H7 (cell line): ENCODE measurements around the gene SPINK5. TPM values are rescaled to one million over a fixed set of nuclear protein-coding genes. Genes with fewer than 3 reads are reported as not detected.
"Not testable (repeated sequence)": the region's sequence is repeated elsewhere in the genome, so short reads cannot be mapped to it uniquely, and the experiment has no call there.

ENCODE experiments used
- DNase-seq: peaks from one replicate; pipeline ENCODE4 v3.0.0; 2012
- H3K27me3 ChIP-seq: 2 replicates; pipeline ENCODE4 v1.6.0; 2011; ENCODE audit warnings: mild to moderate bottlenecking, low read length; ENCODE audit not compliant: control insufficient read depth, insufficient read depth
- H3K36me3 ChIP-seq: replicated peaks from 2 replicates; pipeline ENCODE4 v1.5.1; 2011; ENCODE audit warnings: low read length; ENCODE audit not compliant: control insufficient read depth, insufficient read depth
- H3K4me3 ChIP-seq: 2 replicates; pipeline ENCODE4 v1.5.1; 2011; ENCODE audit warnings: low read depth, mild to moderate bottlenecking, control low read depth, low read length, moderate library complexity; ENCODE audit not compliant: insufficient read depth
- total RNA-seq: library from RNA; depleted of rRNA; stranded (reverse); fragments of >200 nt; shearing (Covaris generic); gene quantifications from 2 replicates; pipeline ENCODE4 v1.2.3, GENCODE V29; 2014; rRNA removed

SPINK5 gene, protein sequence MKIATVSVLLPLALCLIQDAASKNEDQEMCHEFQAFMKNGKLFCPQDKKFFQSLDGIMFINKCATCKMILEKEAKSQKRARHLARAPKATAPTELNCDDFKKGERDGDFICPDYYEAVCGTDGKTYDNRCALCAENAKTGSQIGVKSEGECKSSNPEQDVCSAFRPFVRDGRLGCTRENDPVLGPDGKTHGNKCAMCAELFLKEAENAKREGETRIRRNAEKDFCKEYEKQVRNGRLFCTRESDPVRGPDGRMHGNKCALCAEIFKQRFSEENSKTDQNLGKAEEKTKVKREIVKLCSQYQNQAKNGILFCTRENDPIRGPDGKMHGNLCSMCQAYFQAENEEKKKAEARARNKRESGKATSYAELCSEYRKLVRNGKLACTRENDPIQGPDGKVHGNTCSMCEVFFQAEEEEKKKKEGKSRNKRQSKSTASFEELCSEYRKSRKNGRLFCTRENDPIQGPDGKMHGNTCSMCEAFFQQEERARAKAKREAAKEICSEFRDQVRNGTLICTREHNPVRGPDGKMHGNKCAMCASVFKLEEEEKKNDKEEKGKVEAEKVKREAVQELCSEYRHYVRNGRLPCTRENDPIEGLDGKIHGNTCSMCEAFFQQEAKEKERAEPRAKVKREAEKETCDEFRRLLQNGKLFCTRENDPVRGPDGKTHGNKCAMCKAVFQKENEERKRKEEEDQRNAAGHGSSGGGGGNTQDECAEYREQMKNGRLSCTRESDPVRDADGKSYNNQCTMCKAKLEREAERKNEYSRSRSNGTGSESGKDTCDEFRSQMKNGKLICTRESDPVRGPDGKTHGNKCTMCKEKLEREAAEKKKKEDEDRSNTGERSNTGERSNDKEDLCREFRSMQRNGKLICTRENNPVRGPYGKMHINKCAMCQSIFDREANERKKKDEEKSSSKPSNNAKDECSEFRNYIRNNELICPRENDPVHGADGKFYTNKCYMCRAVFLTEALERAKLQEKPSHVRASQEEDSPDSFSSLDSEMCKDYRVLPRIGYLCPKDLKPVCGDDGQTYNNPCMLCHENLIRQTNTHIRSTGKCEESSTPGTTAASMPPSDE
- 0.83 and 2.0 TPM in 2 replicates for total RNA-seq

DNA sequence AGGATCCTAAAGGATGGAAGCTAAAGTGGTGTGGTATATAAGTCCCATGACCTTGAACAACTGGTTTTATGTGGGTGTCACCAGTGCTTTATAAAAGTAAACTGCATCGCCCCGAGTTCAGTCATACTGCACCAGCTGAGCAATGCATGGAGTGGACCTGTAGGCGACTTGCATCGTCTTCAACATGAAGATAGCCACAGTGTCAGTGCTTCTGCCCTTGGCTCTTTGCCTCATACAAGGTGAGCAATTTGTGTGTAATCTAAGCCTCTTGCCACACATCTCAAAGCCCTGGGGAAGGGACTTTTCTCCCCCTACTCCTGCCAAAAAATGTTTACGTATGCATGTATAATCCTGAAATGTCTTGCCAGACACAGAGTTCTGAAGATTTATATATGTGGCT is at the start of gene SPINK5:
Gene SPINK5, plus strand, starts transcription at position 120 of the 400 bp plus-strand sequence. Its CDS starts 65 bp downstream, at position 185.
- no peak for DNase-seq
- Histone ChIP-seq H3K27me3 (no peaks in the 10 kb centered on the region), H3K36me3 (no peaks in the 10 kb centered on the region)

DNA sequence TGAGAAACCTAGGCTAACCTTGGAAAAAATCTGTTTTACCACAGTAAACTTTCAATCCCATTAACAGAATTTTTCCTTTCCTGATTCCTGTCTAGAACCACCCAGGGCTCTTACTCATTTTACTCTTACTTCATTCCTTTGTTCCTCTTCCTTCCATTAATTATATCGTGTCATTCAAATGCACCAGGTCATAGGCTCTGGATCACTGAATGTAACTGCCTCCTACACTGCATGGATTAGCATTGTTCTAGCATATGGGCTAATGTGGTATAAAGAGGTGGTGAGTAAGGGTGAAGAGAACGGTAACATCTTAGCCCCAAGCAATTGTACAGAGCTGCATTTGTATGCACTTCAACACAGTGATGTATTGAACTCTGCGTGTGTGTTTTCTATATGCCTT is 49.5 kb upstream of the SPINK5 start:
- DNase-seq, result no peak
- no peaks in the 10 kb centered on the region for H3K27me3 ChIP-seq
- H3K4me3 ChIP-seq, result no peak overlapping the region
- H3K36me3 ChIP-seq, result no peaks in the 10 kb centered on the region; the same call in 1 of the 2 replicates

More for the DNA sequence above, at the start of gene SPINK5:
- H3K4me3 ChIP-seq, result no peak within 1 kb of the TSS

DNA sequence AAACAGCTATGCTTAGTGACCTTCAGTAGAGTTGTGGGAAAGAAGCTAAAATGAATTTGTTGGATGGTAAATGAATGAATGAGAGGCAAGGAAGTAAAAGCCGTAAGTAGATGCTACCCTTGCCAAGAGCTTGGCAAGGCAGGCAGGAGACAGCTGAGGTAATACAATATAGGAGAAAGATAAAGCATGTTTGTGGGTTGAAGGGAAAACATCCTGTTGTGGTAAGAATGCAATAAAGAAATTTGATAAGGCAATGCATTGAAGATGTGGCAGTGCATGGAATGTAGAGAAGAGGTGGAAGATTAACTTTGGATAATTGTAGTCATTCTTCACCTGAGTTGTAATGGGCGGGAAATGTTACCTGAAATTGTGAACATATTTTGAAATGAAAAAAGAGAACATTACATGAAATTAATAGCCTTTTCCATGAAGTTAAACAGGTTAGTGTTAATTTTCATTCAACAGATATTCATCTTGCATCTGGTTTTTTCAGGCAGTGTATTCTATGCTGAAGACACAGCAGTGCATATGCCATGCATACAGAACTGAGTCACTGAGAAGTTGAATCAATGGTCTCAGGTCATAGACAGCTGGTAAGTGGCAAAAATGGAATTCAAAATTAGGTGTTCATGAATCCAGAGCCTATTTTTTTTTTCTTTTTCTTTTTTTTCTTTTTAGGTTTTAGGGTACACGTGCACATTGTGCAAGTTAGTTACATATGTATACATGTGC is 43.4 kb upstream of the SPINK5 start:
- H3K36me3 ChIP-seq, result no peaks in the 10 kb centered on the region
- DNase-seq, result no peak
- no peaks in the 10 kb centered on the region for H3K27me3 ChIP-seq
- H3K4me3 ChIP-seq, result no peak overlapping the region

DNA sequence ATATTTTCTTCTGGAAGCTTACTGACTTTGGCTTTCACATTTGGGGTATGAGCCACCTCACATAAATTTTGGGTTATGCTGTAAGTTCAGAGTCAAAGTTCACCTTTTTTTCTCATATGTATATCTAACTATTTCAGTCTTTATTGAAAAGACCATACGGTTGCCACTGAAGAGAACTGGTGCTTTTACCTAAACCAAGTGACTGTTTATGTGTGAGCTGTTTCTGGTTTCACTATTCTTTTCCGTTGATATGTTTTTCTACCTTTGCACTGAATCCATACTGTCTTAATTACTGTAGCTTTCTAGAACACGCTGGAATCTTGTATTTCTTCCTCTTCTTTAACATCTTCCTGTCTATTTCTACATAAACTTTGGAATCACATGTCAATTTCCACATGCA is 36.3 kb upstream of the SPINK5 start:
- no peak overlapping the region for H3K4me3 ChIP-seq
- no peaks in the 10 kb centered on the region for H3K36me3 ChIP-seq
- DNase-seq, result no peak
- no peaks in the 10 kb centered on the region for H3K27me3 ChIP-seq

DNA sequence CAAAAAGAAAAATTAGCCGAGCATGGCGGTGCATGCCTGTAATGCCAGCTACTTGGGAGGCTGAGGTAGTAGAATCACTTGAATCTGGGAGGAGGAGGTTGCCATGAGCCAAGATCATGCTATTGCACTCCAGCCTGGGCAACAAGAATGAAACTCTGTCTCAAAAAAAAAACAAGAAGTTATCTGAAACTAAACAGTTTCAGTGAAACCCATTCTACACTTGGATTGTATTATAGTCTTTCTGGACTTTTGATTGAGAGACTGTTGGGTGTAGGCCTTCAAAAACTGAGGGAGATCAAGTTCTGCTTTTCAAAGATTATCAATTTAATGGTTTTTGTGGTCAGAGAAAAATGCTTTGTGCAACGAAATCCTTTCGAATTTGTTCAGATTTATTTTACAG is 34.6 kb upstream of the SPINK5 start:
- no peak overlapping the region for H3K4me3 ChIP-seq
- no peak for DNase-seq
- no peaks in the 10 kb centered on the region for H3K36me3 ChIP-seq
- no peaks in the 10 kb centered on the region for H3K27me3 ChIP-seq

DNA sequence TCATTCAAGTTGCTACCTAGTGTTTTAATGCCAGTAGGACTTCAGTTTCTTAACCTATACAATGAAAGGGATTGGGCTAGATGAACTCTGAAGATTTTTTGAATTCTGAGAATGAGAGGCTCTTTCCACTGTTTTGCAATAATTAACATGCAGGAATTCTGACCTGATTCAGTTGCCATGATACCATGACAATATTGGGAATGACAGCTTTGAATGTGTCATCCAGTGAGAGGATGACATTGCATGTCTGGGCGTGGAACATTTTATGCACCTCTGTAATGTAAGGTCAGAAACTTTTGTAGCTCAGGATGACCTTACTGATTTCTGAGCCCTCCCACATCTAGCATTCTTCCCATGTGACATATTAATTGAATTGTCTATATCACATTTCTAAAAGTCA is 30.6 kb upstream of the SPINK5 start:
- DNase-seq, result no peak
- no peak overlapping the region for H3K4me3 ChIP-seq
- H3K36me3 ChIP-seq, result no peaks in the 10 kb centered on the region
- no peaks in the 10 kb centered on the region for H3K27me3 ChIP-seq

DNA sequence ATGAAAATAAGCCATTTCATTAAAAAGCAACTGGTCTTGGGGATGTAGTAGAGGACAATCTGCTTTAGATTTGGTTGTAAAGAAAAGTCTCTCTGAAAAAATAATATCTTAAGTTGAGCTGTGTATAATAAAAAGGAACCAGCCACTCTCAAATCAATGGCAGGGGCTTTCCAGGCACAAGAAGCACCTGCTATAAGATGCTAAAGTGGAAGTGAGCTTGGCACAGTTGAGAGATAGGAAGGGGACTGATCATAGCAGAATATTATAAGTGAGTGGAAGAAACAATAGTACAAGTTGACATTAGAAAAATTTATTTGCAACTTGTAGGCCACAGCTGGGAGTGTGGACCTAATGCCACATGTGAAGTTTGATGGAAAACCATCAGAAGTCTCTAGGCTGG is 28.1 kb upstream of the SPINK5 start:
- H3K4me3 ChIP-seq, result no peak overlapping the region

DNA sequence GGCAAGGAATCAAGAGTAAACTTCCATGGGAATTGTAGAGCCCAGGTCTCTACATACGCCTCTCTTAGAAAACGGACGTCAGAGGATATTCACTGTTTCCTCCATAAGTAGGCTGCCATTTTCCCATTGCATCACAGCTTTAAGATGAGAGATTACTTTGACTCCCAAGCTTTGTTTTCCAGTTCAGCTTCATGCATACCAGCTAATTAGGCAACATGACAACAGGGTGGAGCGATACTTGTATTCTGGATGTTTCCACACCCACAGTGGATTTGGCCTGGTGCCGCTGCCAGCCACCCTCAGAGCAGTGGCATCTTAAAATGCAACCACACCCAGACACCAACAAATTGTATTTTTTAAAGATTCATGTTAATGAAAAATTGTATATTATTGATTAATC is 20.9 kb upstream of the SPINK5 start:
- Histone ChIP-seq H3K36me3 (no peaks in the 10 kb centered on the region), H3K27me3 (no peaks in the 10 kb centered on the region), H3K4me3 (no peak overlapping the region)
- no peak for DNase-seq

More for the DNA sequence above, 28.1 kb upstream of the SPINK5 start:
- H3K36me3 ChIP-seq, result no peaks in the 10 kb centered on the region
- no peak for DNase-seq
- no peaks in the 10 kb centered on the region for H3K27me3 ChIP-seq

DNA sequence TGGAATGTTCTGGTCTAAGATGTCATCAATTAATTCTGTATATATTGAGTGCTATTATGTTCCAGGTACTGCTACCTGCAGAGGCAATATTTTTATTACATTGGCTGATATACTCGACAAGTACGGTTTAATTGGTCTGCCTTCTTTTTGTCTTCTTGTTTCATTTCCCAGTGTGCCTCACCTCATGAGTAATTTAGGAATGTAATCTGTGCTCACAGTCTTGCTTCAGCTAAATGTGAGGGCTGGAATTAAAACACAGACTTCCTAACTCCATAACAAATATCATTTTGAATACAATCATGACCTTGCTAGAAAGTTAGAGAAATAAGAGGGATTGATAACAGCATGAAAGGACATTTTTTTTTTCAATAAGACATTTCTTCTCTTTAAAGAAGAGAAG is 20.1 kb upstream of the SPINK5 start:
- no peak for DNase-seq
- Histone ChIP-seq H3K36me3 (no peaks in the 10 kb centered on the region), H3K27me3 (no peaks in the 10 kb centered on the region), H3K4me3 (no peak overlapping the region)

DNA sequence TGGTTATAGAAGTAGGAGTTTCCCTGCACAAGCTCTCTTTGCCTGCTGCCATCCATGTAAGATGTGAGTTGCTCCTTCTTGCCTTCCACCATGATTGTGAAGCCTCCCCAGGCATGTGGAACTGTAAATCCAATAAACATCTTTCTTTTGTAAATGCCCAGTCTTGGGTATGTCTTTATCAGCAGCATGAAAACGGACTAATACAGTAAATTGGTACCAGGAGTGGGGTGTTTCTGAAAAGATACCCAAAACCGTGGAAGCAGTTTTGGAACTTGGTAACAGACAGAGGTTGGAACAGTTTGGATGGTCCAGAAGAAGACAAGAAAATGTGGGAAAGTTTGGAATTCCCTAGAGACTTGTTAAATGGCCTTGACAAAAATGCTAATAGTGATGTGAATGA is 8.6 kb upstream of the SPINK5 start:
- not testable (repeated sequence) for H3K36me3 ChIP-seq, H3K4me3 ChIP-seq, DNase-seq, H3K27me3 ChIP-seq

DNA sequence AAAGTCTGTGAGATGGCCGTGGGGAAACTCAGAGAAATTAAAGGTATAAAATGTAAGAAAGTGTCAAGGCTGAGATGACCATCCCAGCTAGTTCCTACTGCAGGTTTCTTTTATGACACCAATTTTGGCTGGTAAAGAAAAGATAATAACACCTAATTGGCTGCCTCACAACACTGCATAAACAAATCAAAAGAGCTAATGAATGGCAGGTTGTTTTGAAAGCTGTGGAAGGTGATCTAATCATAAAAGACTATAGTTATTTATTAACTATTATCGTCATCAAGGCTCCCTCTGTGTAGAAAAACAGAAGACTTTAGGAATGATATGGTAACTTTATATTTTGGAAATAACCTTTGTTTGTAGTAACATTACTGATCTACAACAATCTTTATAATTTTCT is 3.5 kb upstream of the SPINK5 start:
- H3K4me3 ChIP-seq, result no peak overlapping the region
- DNase-seq, result no peak
- H3K36me3 ChIP-seq, result no peaks in the 10 kb centered on the region
- H3K27me3 ChIP-seq, result no peaks in the 10 kb centered on the region

DNA sequence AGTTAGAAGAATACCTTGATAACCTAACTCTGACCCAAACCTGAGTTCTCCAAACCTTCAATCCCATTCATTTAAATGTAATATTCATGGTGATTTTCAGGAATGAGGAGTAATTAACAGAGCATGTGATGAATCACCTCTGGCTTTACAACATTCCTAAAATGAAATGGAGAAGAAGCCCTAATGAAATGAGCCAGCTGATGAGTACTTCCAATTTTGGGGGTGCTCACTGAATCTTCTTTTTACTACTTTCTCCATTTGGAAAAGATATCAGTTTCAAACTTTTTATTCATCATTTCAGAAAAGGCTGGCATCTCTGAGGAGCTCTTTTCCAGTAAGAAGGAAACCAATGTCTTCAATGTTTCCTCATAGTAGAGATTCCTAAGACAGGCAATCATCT is 2.9 kb upstream of the SPINK5 start:
- DNase-seq, result no peak
- no peak overlapping the region for H3K4me3 ChIP-seq
- no peaks in the 10 kb centered on the region for H3K27me3 ChIP-seq
- H3K36me3 ChIP-seq, result no peaks in the 10 kb centered on the region

DNA sequence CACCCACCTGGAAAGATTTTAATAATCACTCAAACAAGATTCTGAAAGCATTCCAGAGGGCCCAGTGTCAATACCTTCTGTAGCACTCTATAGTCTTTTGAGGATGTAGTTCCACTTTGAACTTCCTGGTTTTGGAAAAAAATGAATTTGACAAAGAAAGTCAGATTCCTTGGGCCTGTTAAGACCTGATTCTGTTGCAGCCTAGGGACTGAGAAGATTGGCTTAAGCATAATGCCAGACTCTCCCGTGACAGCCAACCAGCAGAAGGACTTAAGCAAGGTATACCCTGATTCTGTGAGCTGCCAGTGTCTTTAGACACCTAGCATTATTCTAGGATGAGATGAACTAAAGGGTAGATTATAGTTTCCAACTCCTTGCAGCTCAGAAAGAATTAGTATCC is 6.8 kb downstream of the SPINK5 start:
- no peak for DNase-seq
- no peaks in the 10 kb centered on the region for H3K36me3 ChIP-seq
- H3K27me3 ChIP-seq, result no peaks in the 10 kb centered on the region
- no peak overlapping the region for H3K4me3 ChIP-seq

DNA sequence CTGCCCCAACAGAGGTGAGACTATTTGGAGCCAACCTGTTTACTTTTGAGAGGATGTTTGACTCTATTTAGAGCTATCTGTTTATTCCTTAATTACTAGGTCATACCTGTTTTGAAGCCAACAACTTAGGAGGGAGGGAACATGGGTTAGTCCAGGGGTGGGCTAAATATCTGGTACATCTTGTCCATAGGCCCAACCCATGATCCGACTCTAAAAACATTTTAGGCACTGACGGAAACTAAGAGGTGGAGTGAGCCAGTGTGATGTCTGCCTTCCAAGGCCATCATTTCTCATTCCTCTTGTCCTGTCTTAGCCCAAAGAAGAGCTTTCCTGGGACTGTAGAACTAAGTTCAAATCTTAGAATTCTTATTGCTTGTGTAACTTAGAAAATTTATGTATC is 8.4 kb downstream of the SPINK5 start:
- Histone ChIP-seq H3K36me3 (no peaks in the 10 kb centered on the region), H3K4me3 (no peak overlapping the region), H3K27me3 (no peaks in the 10 kb centered on the region)
- DNase-seq, result no peak
